Gastrocnemius medialis (tissue), 4 donors: ENCODE measurements around the gene TUBD1. TPM values are rescaled to one million over a fixed set of nuclear protein-coding genes. Genes with fewer than 3 reads are reported as not detected.

Source experiments
- ATAC-seq, 2 donors: fragments of 150-250 bp; one replicate each; pipeline ENCODE4 v1.9.1; 2016
- DNase-seq, 2 donors: peaks; one replicate each; pipeline ENCODE4 v3.0.0-alpha.2; 2019
- H3K27ac ChIP-seq, 4 donors: fragments of 200-600 bp; sonication (generic); 1 replicate in 1 of 4; 2 replicates in 3 of 4; pipeline ENCODE4 v1.5.1; 2016 to 2018; ENCODE audit warnings: mild to moderate bottlenecking in 2 of 4, moderate library complexity in 1 of 4
- H3K27me3 ChIP-seq, 3 donors: fragments of 200-600 bp; sonication (generic) in 2 of 3; 1 replicate in 1 of 3; 2 replicates in 2 of 3; pipeline versions ENCODE4 v1.5.1 to v1.6.0; 2016 to 2019; ENCODE audit warnings: mild to moderate bottlenecking in 1 of 3, moderate library complexity in 1 of 3
- H3K36me3 ChIP-seq, 2 donors: fragments of 200-600 bp; sonication (generic) in 1 of 2; one replicate each; pipeline ENCODE4 v1.5.1; 2017 to 2018
- H3K4me1 ChIP-seq, 2 donors: fragments of 200-600 bp; sonication (generic) in 1 of 2; one replicate each; pipeline ENCODE4 v1.5.1; 2016 to 2017; ENCODE audit warnings: mild to moderate bottlenecking in 2 of 2
- H3K4me3 ChIP-seq, 4 donors: fragments of 200-600 bp; sonication (generic) in 3 of 4; 1 replicate in 1 of 4; 2 replicates in 3 of 4; pipeline ENCODE4 v1.5.1; 2016 to 2019; ENCODE audit warnings: mild to moderate bottlenecking in 2 of 4
- H3K9me3 ChIP-seq, 3 donors: fragments of 200-600 bp; sonication (generic) in 2 of 3; 1 replicate in 1 of 3; 2 replicates in 2 of 3; pipeline ENCODE4 v1.5.1; 2016 to 2019
- CTCF ChIP-seq, 5 experiments: fragments of 450-650 bp in 3 of 5; fragments of 200-600 bp in 2 of 5; sonication (generic) in 2 of 5; IDR thresholded peaks in 4 of 5; conservative IDR thresholded peaks in 1 of 5; 1 replicate in 4 of 5; 2 replicates in 1 of 5; pipeline ENCODE4 v1.5.1; 2016 to 2019; ENCODE audit warnings: antibody characterized with exemption in 5 of 5, mild to moderate bottlenecking in 3 of 5, moderate library complexity in 3 of 5
- POLR2A ChIP-seq, 2 donors: fragments of 450-650 bp; IDR thresholded peaks; one replicate each; pipeline ENCODE4 v1.6.1; 2017; ENCODE audit warnings: antibody characterized with exemption in 2 of 2, mild to moderate bottlenecking in 2 of 2, moderate library complexity in 2 of 2
- in situ Hi-C, 4 donors: fragments of 200-750 bp; cut with MboI; loops; one replicate each; pipeline versions ENCODE4 v1.15.0 to v1.8.0; 2017; ENCODE audit warnings: low sequenced_read_pairs in 4 of 4
- intact Hi-C: fragments of 100-400 bp; cut with DNase I; formaldehyde crosslinking; loops from one replicate; pipeline ENCODE4 v1.15.1; 2023; ENCODE audit warnings: low total_unique reads
- total RNA-seq, 4 donors: library from RNA; depleted of rRNA; stranded (reverse); fragments of >200 nt; gene quantifications; one replicate each; pipeline versions ENCODE4 v1.1.0 to v1.2.3, GENCODE V29; 2016

Gene TUBD1
- total RNA-seq, 4 donors from 2014 or later: 5.4 to 9.2 (median 9.2) TPM

DNA sequence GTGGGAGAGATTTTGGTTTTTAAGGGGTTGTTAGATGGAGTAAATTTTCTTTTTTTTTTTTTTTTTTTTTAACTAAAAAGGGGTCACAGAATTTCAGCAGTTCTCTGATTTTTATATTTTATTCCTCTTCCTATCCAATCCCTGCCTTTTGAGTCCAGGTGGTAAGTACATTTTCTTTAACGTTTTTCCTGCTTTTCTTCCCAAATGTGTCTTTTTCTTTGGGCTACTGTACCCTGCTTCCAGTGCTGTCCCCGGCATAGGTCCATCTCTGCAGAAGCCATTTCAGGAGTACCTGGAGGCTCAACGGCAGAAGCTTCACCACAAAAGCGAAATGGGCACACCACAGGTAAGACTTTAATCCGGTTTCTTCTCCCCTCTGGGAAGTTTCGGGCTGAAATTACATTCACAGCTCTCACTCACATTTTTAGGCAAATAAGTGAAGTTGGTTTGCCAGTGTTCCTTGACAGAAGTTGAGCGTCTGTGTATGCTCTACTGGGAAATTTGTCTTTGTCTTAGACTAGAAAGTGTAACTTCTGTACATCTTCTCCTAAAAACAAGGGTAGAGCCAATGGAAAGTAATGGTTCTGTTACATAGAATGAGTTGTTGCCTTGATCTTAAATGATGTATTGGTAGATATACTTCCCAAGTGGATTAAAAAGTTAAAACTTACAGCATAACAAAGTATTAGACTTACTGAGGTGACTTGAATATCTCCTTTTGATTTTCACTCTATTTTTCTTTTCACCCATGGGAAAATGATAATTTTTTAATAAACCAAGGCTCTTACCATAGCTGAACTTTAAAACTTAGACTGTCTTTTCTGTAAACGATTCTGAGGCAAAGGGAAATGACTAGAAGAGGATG lies 54.5 kb downstream of the TUBD1 start:
- Histone ChIP-seq H3K27ac (peak overlapping the region; percentile 70 to 99 (median 91)), H3K9me3 (no peaks in the 10 kb centered on the region), H3K36me3 (peaks cover 0 to 25% of the 10 kb centered on the region in 2 donors), H3K4me1 (peaks cover 4 to 28% of the 10 kb centered on the region in 2 donors), H3K4me3 (peak overlapping the region; percentile 47 to 58 (median 54)), H3K27me3 (no peaks in the 10 kb centered on the region)
- intact Hi-C loops: loop anchor here (2.0 to 5.0 kb wide), 2 partner anchors 56 to 85 kb away; no protein-coding TSS in a partner anchor
- TF ChIP-seq POLR2A (IDR thresholded peaks at IDR 0.05): no peak
- TF ChIP-seq CTCF (IDR thresholded peaks at IDR 0.05 in 4 of 5, conservative IDR thresholded peaks at IDR 0.05 in 1 of 5): no peak
- in situ Hi-C loops: no loop called here
- ATAC-seq (no peak), DNase-seq (no peak)

GRCh38 chr17:59837308-59838051 lies 55.3 kb downstream of the TUBD1 start:
- H3K36me3 ChIP-seq: peaks cover 0 to 24% of the 10 kb centered on the region in 2 donors
- H3K9me3 ChIP-seq: no peaks in the 10 kb centered on the region
- DNase-seq (peak; percentile 44 to 58), ATAC-seq (peak; percentile 82 to 87)
- TF ChIP-seq CTCF (IDR thresholded peaks at IDR 0.05 in 4 of 5, conservative IDR thresholded peaks at IDR 0.05 in 1 of 5) (no peak), POLR2A (IDR thresholded peaks at IDR 0.05) (peak; percentile 47 to 81)
- H3K4me3 ChIP-seq: peak overlapping the region; percentile 47 to 58 (median 54)
- H3K4me1 ChIP-seq: peaks cover 10 to 33% of the 10 kb centered on the region in 2 donors
- intact Hi-C loops: loop anchor here (2.0 to 5.0 kb wide), 2 partner anchors 55 to 85 kb away; no protein-coding TSS in a partner anchor
- no peaks in the 10 kb centered on the region for H3K27me3 ChIP-seq
- peak overlapping the region; percentile 70 to 99 (median 91) for H3K27ac ChIP-seq
- in situ Hi-C loops: no loop called here

- ATAC-seq: no peak
- intact Hi-C loops: no loop called here
Observed at GRCh38 chr17:59832883-59833379, 59.8 kb downstream of the TUBD1 start.

More at GRCh38 chr17:59832883-59833379, 59.8 kb downstream of the TUBD1 start:
- H3K4me3 ChIP-seq: no peak overlapping the region
- peaks cover 23 to 43% of the 10 kb centered on the region in 2 donors for H3K4me1 ChIP-seq
- H3K27ac ChIP-seq: peak overlapping the region; percentile 6 to 63 (median 34)
- no peaks in the 10 kb centered on the region for H3K27me3 ChIP-seq
- no peak for DNase-seq
- in situ Hi-C loops: no loop called here
- TF ChIP-seq CTCF (IDR thresholded peaks at IDR 0.05 in 4 of 5, conservative IDR thresholded peaks at IDR 0.05 in 1 of 5): no peak
- TF ChIP-seq POLR2A (IDR thresholded peaks at IDR 0.05): no peak
- no peaks in the 10 kb centered on the region for H3K9me3 ChIP-seq
- H3K36me3 ChIP-seq: no peaks in the 10 kb centered on the region
